CD4-positive, CD25-positive, alpha-beta regulatory T cell (primary cell): ENCODE data around the gene DOCK1. TPM values are rescaled to one million over a fixed set of nuclear protein-coding genes. Genes with fewer than 3 reads are reported as not detected.

Experiments used
- ATAC-seq, 2 donors: fragments of 150-1000 bp; cut with Tn5 transposase; one replicate each; pipeline ENCODE4 v1.10.0; 2021; ENCODE audit warnings: low read depth in 2 of 2, moderate number of reproducible peaks in 2 of 2, moderate library complexity in 1 of 2
- DNase-seq, 3 donors: peaks; one replicate each; pipeline versions ENCODE4 v3.0.0 to v3.0.0-alpha.2; 2012 to 2022; ENCODE audit warnings: mixed read lengths in 1 of 3
- H3K27ac ChIP-seq: one replicate; pipeline ENCODE4 v1.7.0; 2013; ENCODE audit warnings: mild to moderate bottlenecking, low read length; ENCODE audit not compliant: insufficient read depth, poor library complexity, severe bottlenecking
- H3K27me3 ChIP-seq: one replicate; pipeline ENCODE4 v1.7.0; 2013; ENCODE audit warnings: low read length; ENCODE audit not compliant: control insufficient read depth, insufficient read depth
- H3K36me3 ChIP-seq: one replicate; pipeline ENCODE4 v1.7.0; 2013; ENCODE audit warnings: mild to moderate bottlenecking, low read length, moderate library complexity; ENCODE audit not compliant: control insufficient read depth, insufficient read depth
- H3K4me1 ChIP-seq: 2 replicates; pipeline ENCODE4 v1.7.0; 2013; ENCODE audit warnings: mild to moderate bottlenecking, low read length; ENCODE audit not compliant: insufficient read depth, control insufficient read depth, poor library complexity, severe bottlenecking
- H3K4me3 ChIP-seq: one replicate; pipeline ENCODE4 v1.7.0; 2013; ENCODE audit warnings: low read depth, mild to moderate bottlenecking, low read length, moderate library complexity
- H3K9me3 ChIP-seq, 2 experiments: 1 replicate in 1 of 2; 2 replicates in 1 of 2; pipeline ENCODE4 v1.7.0; 2013; ENCODE audit warnings: low read length in 2 of 2, mild to moderate bottlenecking in 1 of 2, moderate library complexity in 1 of 2; ENCODE audit not compliant: control insufficient read depth in 2 of 2
- H3K27ac Mint-ChIP-seq, 3 donors: one replicate each; pipeline ENCODE4 v1.8.0; 2020 to 2022; ENCODE audit warnings: mild to moderate bottlenecking in 3 of 3, mixed read lengths in 3 of 3, moderate library complexity in 2 of 3
- H3K27me3 Mint-ChIP-seq: one replicate; pipeline ENCODE4 v1.8.0; 2022; ENCODE audit warnings: mild to moderate bottlenecking, mixed read lengths
- H3K36me3 Mint-ChIP-seq: one replicate; pipeline ENCODE4 v1.8.0; 2020; ENCODE audit warnings: mixed read lengths
- H3K4me1 Mint-ChIP-seq, 4 donors: one replicate each; pipeline ENCODE4 v1.8.0; 2020 to 2022; ENCODE audit warnings: mixed read lengths in 4 of 4, mild to moderate bottlenecking in 1 of 4
- H3K4me3 Mint-ChIP-seq, 4 donors: one replicate each; pipeline ENCODE4 v1.8.0; 2020 to 2022; ENCODE audit warnings: mild to moderate bottlenecking in 4 of 4, mixed read lengths in 4 of 4, moderate library complexity in 3 of 4
- H3K9me3 Mint-ChIP-seq, 7 donors: one replicate each; pipeline ENCODE4 v1.8.0; 2020 to 2022; ENCODE audit warnings: mixed read lengths in 7 of 7, mild to moderate bottlenecking in 3 of 7, moderate library complexity in 2 of 7
- polyA plus RNA-seq, 4 donors: library from polyadenylated mRNA; unstranded; fragments of 300-500 nt; fragmentation: Illumina TruSeq; gene quantifications; one replicate each; pipeline ENCODE4 v1.2.3, GENCODE V29; 2021
- total RNA-seq: library from RNA; stranded (reverse); gene quantifications from one replicate; pipeline ENCODE4 v1.2.3, GENCODE V29; 2022

The DOCK1 gene
- total and polyA plus RNA-seq, 5 donors from 2014 or later: 0.20 TPM; not detected in 4

GRCh38 chr10:127319691-127320090, 414.5 kb downstream of the DOCK1 start:
- H3K27me3 ChIP-seq: no peaks in the 10 kb centered on the region
- DNase-seq (no peak), ATAC-seq (no peak)
- Mint-ChIP-seq H3K27me3 (no peaks in the 10 kb centered on the region), H3K4me1 (no peaks in the 10 kb centered on the region), H3K36me3 (no peaks in the 10 kb centered on the region), H3K27ac (no peak overlapping the region), H3K9me3 (peaks cover 0 to 2% (median 0%) of the 10 kb centered on the region in 7 donors), H3K4me3 (no peak overlapping the region)
- H3K27ac ChIP-seq: no peak overlapping the region
- no peaks in the 10 kb centered on the region for H3K9me3 ChIP-seq
- no peaks in the 10 kb centered on the region for H3K4me1 ChIP-seq
- H3K4me3 ChIP-seq: no peak overlapping the region
- H3K36me3 ChIP-seq: no peaks in the 10 kb centered on the region

- no peak overlapping the region for H3K4me3 Mint-ChIP-seq
- peaks cover 0 to 2% (median 0%) of the 10 kb centered on the region in 7 donors for H3K9me3 Mint-ChIP-seq
- no peak for ATAC-seq
- Histone ChIP-seq H3K27me3 (no peaks in the 10 kb centered on the region), H3K9me3 (no peaks in the 10 kb centered on the region), H3K4me3 (no peak overlapping the region), H3K4me1 (no peaks in the 10 kb centered on the region), H3K27ac (no peak overlapping the region), H3K36me3 (no peaks in the 10 kb centered on the region)
- DNase-seq: no peak
- H3K36me3 Mint-ChIP-seq: no peaks in the 10 kb centered on the region
- H3K27ac Mint-ChIP-seq: no peak overlapping the region
- no peaks in the 10 kb centered on the region for H3K27me3 Mint-ChIP-seq
- no peaks in the 10 kb centered on the region for H3K4me1 Mint-ChIP-seq
Observed at GRCh38 chr10:127320176-127320575, 414.9 kb downstream of the DOCK1 start.

GRCh38 chr10:127322286-127322685, 417.1 kb downstream of the DOCK1 start:
- no peaks in the 10 kb centered on the region for H3K36me3 Mint-ChIP-seq
- H3K27me3 Mint-ChIP-seq: no peaks in the 10 kb centered on the region
- DNase-seq: no peak
- no peak for ATAC-seq
- Histone ChIP-seq H3K4me3 (no peak overlapping the region), H3K36me3 (no peaks in the 10 kb centered on the region), H3K27me3 (no peaks in the 10 kb centered on the region), H3K9me3 (no peaks in the 10 kb centered on the region), H3K27ac (no peak overlapping the region), H3K4me1 (no peaks in the 10 kb centered on the region)
- H3K4me3 Mint-ChIP-seq: no peak overlapping the region
- H3K27ac Mint-ChIP-seq: no peak overlapping the region
- peaks cover 0 to 2% (median 0%) of the 10 kb centered on the region in 7 donors for H3K9me3 Mint-ChIP-seq
- no peaks in the 10 kb centered on the region for H3K4me1 Mint-ChIP-seq

GRCh38 chr10:127325506-127325905, 420.3 kb downstream of the DOCK1 start:
- Mint-ChIP-seq H3K36me3 (no peaks in the 10 kb centered on the region), H3K4me3 (no peak overlapping the region), H3K27ac (no peak overlapping the region), H3K9me3 (peaks cover 0 to 2% (median 0%) of the 10 kb centered on the region in 7 donors), H3K4me1 (no peaks in the 10 kb centered on the region), H3K27me3 (no peaks in the 10 kb centered on the region)
- no peak overlapping the region for H3K4me3 ChIP-seq
- no peaks in the 10 kb centered on the region for H3K27me3 ChIP-seq
- no peaks in the 10 kb centered on the region for H3K9me3 ChIP-seq
- H3K4me1 ChIP-seq: no peaks in the 10 kb centered on the region
- no peak for ATAC-seq
- H3K27ac ChIP-seq: no peak overlapping the region
- DNase-seq: no peak
- H3K36me3 ChIP-seq: no peaks in the 10 kb centered on the region

GRCh38 chr10:127326883-127327282, 421.7 kb downstream of the DOCK1 start:
- no peaks in the 10 kb centered on the region for H3K4me1 ChIP-seq
- Mint-ChIP-seq H3K27ac (no peak overlapping the region), H3K4me3 (no peak overlapping the region), H3K27me3 (no peaks in the 10 kb centered on the region), H3K9me3 (peaks cover 0 to 2% (median 0%) of the 10 kb centered on the region in 7 donors), H3K36me3 (no peaks in the 10 kb centered on the region), H3K4me1 (no peaks in the 10 kb centered on the region)
- H3K27ac ChIP-seq: no peak overlapping the region
- H3K9me3 ChIP-seq: no peaks in the 10 kb centered on the region
- no peaks in the 10 kb centered on the region for H3K36me3 ChIP-seq
- H3K27me3 ChIP-seq: no peaks in the 10 kb centered on the region
- H3K4me3 ChIP-seq: no peak overlapping the region
- no peak for DNase-seq
- no peak for ATAC-seq

GRCh38 chr10:127331696-127332095, 426.5 kb downstream of the DOCK1 start:
- Histone ChIP-seq H3K27ac (no peak overlapping the region), H3K9me3 (no peaks in the 10 kb centered on the region), H3K36me3 (no peaks in the 10 kb centered on the region), H3K4me1 (no peaks in the 10 kb centered on the region), H3K27me3 (no peaks in the 10 kb centered on the region), H3K4me3 (no peak overlapping the region)
- ATAC-seq (no peak), DNase-seq (no peak)
- H3K4me3 Mint-ChIP-seq: no peak overlapping the region
- no peaks in the 10 kb centered on the region for H3K9me3 Mint-ChIP-seq
- no peak overlapping the region for H3K27ac Mint-ChIP-seq
- no peaks in the 10 kb centered on the region for H3K36me3 Mint-ChIP-seq
- no peaks in the 10 kb centered on the region for H3K27me3 Mint-ChIP-seq
- H3K4me1 Mint-ChIP-seq: no peaks in the 10 kb centered on the region

- DNase-seq (no peak), ATAC-seq (no peak)
- H3K9me3 Mint-ChIP-seq: no peaks in the 10 kb centered on the region
- H3K36me3 ChIP-seq: no peaks in the 10 kb centered on the region
- H3K36me3 Mint-ChIP-seq: no peaks in the 10 kb centered on the region
- no peak overlapping the region for H3K27ac ChIP-seq
- no peaks in the 10 kb centered on the region for H3K27me3 Mint-ChIP-seq
- no peaks in the 10 kb centered on the region for H3K4me1 Mint-ChIP-seq
- no peaks in the 10 kb centered on the region for H3K27me3 ChIP-seq
- H3K4me1 ChIP-seq: no peaks in the 10 kb centered on the region
- peak overlapping the region in 1 of 3 donors; percentile 64 for H3K27ac Mint-ChIP-seq
- no peaks in the 10 kb centered on the region for H3K9me3 ChIP-seq
- H3K4me3 Mint-ChIP-seq: no peak overlapping the region
- no peak overlapping the region for H3K4me3 ChIP-seq
Observed at GRCh38 chr10:127332631-127333030, 427.4 kb downstream of the DOCK1 start.

- H3K36me3 ChIP-seq: no peaks in the 10 kb centered on the region
- Mint-ChIP-seq H3K27ac (no peak overlapping the region), H3K9me3 (no peaks in the 10 kb centered on the region), H3K4me3 (no peak overlapping the region), H3K36me3 (no peaks in the 10 kb centered on the region), H3K27me3 (no peaks in the 10 kb centered on the region), H3K4me1 (no peaks in the 10 kb centered on the region)
- ATAC-seq: no peak
- H3K27me3 ChIP-seq: no peaks in the 10 kb centered on the region
- no peak overlapping the region for H3K4me3 ChIP-seq
- H3K4me1 ChIP-seq: no peaks in the 10 kb centered on the region
- no peaks in the 10 kb centered on the region for H3K9me3 ChIP-seq
- no peak overlapping the region for H3K27ac ChIP-seq
- DNase-seq: no peak
Observed at GRCh38 chr10:127337801-127338200, 432.6 kb downstream of the DOCK1 start.
